MCF 10A (cell line): ENCODE results near the gene KRT85. TPM values are rescaled to one million over a fixed set of nuclear protein-coding genes. Genes with fewer than 3 reads are reported as not detected.

Experiments used
- BruUV-seq: library from RNA; stranded (reverse); fragments of 400-500 nt; replicated peaks from 2 replicates; lab custom pipeline; 2021; lab: Mats Ljungman, UMichigan
- CTCF ChIA-PET: fragments of 300-600 bp; sonication (Branson Sonifier 250); formaldehyde crosslinking; extraction: SDS; loops from one replicate; lab custom pipeline; 2021; ENCODE audit warnings: antibody characterized with exemption, inconsistent platforms; lab: Yijun Ruan, JAX
- POLR2A ChIA-PET: fragments of 300-600, 350-650 bp; sonication (Branson Sonifier 250); formaldehyde crosslinking; extraction: SDS; loops from one replicate; lab custom pipeline; 2020; ENCODE audit warnings: antibody characterized with exemption, inconsistent platforms; lab: Yijun Ruan, JAX
- DNase-seq: peaks from one replicate; pipeline ENCODE4 v3.0.0-alpha.2; 2018; ENCODE audit not compliant: unreplicated experiment
- H3K27ac Mint-ChIP-seq: one replicate; pipeline ENCODE4 v1.8.0; 2022; ENCODE audit warnings: mild to moderate bottlenecking, low read depth, mixed read lengths; ENCODE audit not compliant: unreplicated experiment
- H3K27me3 Mint-ChIP-seq: one replicate; pipeline ENCODE4 v1.8.0; 2022; ENCODE audit warnings: mixed read lengths; ENCODE audit not compliant: insufficient read depth, unreplicated experiment
- H3K36me3 Mint-ChIP-seq: one replicate; pipeline ENCODE4 v1.8.0; 2022; ENCODE audit warnings: mild to moderate bottlenecking, moderate library complexity, mixed read lengths; ENCODE audit not compliant: insufficient read depth, unreplicated experiment
- H3K4me1 Mint-ChIP-seq: one replicate; pipeline ENCODE4 v1.8.0; 2022; ENCODE audit warnings: mixed read lengths; ENCODE audit not compliant: insufficient read depth, unreplicated experiment
- H3K4me3 Mint-ChIP-seq: one replicate; pipeline ENCODE4 v1.8.0; 2022; ENCODE audit warnings: mild to moderate bottlenecking, moderate library complexity, mixed read lengths; ENCODE audit not compliant: unreplicated experiment
- H3K9me3 Mint-ChIP-seq: one replicate; pipeline ENCODE4 v1.8.0; 2022; ENCODE audit warnings: mixed read lengths; ENCODE audit not compliant: unreplicated experiment
- CTCF ChIP-seq: fragments of 200-600 bp; IDR thresholded peaks from one replicate; pipeline ENCODE4 v1.8.0; 2022; ENCODE audit warnings: antibody characterized with exemption, mild to moderate bottlenecking; ENCODE audit not compliant: unreplicated experiment
- intact Hi-C: fragments of 100-400 bp; cut with micrococcal nuclease; formaldehyde crosslinking; loops from 2 replicates; pipeline ENCODE4 v1.14.1; 2022
- total RNA-seq: library from RNA; stranded (reverse); gene quantifications from 2 replicates; pipeline ENCODE4 v1.2.3, GENCODE V29; 2022

Gene KRT85
- total RNA-seq, 1 experiment from 2014 or later = 0.23 TPM

GRCh38 chr12:52314511-52314910 lies 52.8 kb downstream of the KRT85 start:
- POLR2A ChIA-PET = no interaction called here
- DNase-seq = no peak
- no TSS peak for BruUV-seq
- CTCF ChIA-PET = interaction anchor here (2.2 kb wide), 1 partner anchor 13 kb away, joined by 8 read pairs; no protein-coding TSS in a partner anchor
- Mint-ChIP-seq H3K27ac (no peak overlapping the region), H3K4me1 (no peaks in the 10 kb centered on the region), H3K9me3 (no peaks in the 10 kb centered on the region), H3K4me3 (no peak overlapping the region), H3K36me3 (no peaks in the 10 kb centered on the region), H3K27me3 (peaks cover 13% of the 10 kb centered on the region)
- no peak for TF ChIP-seq CTCF
- intact Hi-C loops = no loop called here

GRCh38 chr12:52313926-52314325 lies 53.4 kb downstream of the KRT85 start:
- no peaks in the 10 kb centered on the region for H3K9me3 Mint-ChIP-seq
- H3K27me3 Mint-ChIP-seq = peaks cover 18% of the 10 kb centered on the region
- ChIA-PET CTCF (no interaction called here), POLR2A (no interaction called here)
- H3K4me3 Mint-ChIP-seq = no peak overlapping the region
- no peak for TF ChIP-seq CTCF
- no peak overlapping the region for H3K27ac Mint-ChIP-seq
- peaks cover under 1% of the 10 kb centered on the region for H3K4me1 Mint-ChIP-seq
- no TSS peak for BruUV-seq
- H3K36me3 Mint-ChIP-seq = no peaks in the 10 kb centered on the region
- intact Hi-C loops = no loop called here
- DNase-seq = no peak

- CTCF ChIA-PET = no interaction called here
These were observed 53.8 kb downstream of the KRT85 start for GRCh38 chr12:52313461-52313860.

GRCh38 chr12:52312086-52312485 lies 55.2 kb downstream of the KRT85 start:
- no TSS peak for BruUV-seq
- no peak for DNase-seq
- no peaks in the 10 kb centered on the region for H3K36me3 Mint-ChIP-seq
- ChIA-PET CTCF (interaction anchor here (0.6 to 3.5 kb wide), 8 partner anchors 13 to 572 kb away, joined by 3 to 15 read pairs (median 4); no protein-coding TSS in a partner anchor), POLR2A (interaction anchor here (1.1 to 1.3 kb wide), 2 partner anchors 19 to 561 kb away, joined by 3 to 4 read pairs; no protein-coding TSS in a partner anchor)
- no peak overlapping the region for H3K4me3 Mint-ChIP-seq
- H3K27me3 Mint-ChIP-seq = peaks cover 26% of the 10 kb centered on the region
- no peak overlapping the region for H3K27ac Mint-ChIP-seq
- intact Hi-C loops = no loop called here
- no peaks in the 10 kb centered on the region for H3K9me3 Mint-ChIP-seq
- no peak for TF ChIP-seq CTCF
- peaks cover 7% of the 10 kb centered on the region for H3K4me1 Mint-ChIP-seq

More at GRCh38 chr12:52313461-52313860, 53.8 kb downstream of the KRT85 start:
- POLR2A ChIA-PET = no interaction called here
- no TSS peak for BruUV-seq
- Mint-ChIP-seq H3K4me1 (peaks cover 5% of the 10 kb centered on the region), H3K4me3 (no peak overlapping the region), H3K27me3 (peaks cover 23% of the 10 kb centered on the region), H3K9me3 (no peaks in the 10 kb centered on the region), H3K27ac (no peak overlapping the region), H3K36me3 (no peaks in the 10 kb centered on the region)
- TF ChIP-seq CTCF = no peak
- DNase-seq = no peak
- intact Hi-C loops = no loop called here
